Peyer's patch (tissue), 4 donors: ENCODE results near the gene CYTH3.

Experiments
- POLR2A ChIP-seq, 2 donors: fragments of 450-650 bp; IDR thresholded peaks; one replicate each; pipeline ENCODE4 v1.5.1; 2017; ENCODE audit warnings: antibody characterized with exemption in 2 of 2, mild to moderate bottlenecking in 2 of 2, moderate library complexity in 2 of 2
- TF ChIP-seq, protein P1 (sequence below), 6 experiments: fragments of 450-650 bp in 4 of 6; fragments of 200-600 bp in 2 of 6; sonication (generic) in 1 of 6; IDR thresholded peaks; one replicate each; pipeline ENCODE4 v1.5.1; 2017 to 2019; ENCODE audit warnings: antibody characterized with exemption in 6 of 6, mild to moderate bottlenecking in 3 of 6, moderate library complexity in 1 of 6

DNA sequence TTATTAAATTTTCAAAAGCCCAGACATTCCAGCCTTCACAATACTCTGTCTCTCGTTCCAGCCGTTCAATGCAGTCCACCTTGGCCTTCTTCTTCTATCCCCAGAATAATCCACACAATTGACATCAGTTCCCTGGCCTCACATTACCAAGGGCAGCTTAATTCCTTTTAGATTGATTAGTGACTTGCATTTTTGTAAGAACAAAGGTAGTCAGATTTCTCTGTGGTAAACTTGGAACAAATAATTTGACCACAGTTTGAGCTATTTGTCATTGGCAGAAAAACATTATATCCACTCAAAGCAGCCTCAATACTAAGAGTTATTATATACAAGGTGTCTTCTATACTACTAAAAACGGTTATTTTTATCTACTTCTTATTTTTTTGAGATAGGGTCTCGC lies 5.1 kb upstream of the CYTH3 start:
- TF ChIP-seq, protein P1, sequence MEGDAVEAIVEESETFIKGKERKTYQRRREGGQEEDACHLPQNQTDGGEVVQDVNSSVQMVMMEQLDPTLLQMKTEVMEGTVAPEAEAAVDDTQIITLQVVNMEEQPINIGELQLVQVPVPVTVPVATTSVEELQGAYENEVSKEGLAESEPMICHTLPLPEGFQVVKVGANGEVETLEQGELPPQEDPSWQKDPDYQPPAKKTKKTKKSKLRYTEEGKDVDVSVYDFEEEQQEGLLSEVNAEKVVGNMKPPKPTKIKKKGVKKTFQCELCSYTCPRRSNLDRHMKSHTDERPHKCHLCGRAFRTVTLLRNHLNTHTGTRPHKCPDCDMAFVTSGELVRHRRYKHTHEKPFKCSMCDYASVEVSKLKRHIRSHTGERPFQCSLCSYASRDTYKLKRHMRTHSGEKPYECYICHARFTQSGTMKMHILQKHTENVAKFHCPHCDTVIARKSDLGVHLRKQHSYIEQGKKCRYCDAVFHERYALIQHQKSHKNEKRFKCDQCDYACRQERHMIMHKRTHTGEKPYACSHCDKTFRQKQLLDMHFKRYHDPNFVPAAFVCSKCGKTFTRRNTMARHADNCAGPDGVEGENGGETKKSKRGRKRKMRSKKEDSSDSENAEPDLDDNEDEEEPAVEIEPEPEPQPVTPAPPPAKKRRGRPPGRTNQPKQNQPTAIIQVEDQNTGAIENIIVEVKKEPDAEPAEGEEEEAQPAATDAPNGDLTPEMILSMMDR (IDR thresholded peaks at IDR 0.05): no peak
- TF ChIP-seq POLR2A (IDR thresholded peaks at IDR 0.05): no peak
